Neuronal stem cell (in vitro differentiated cells): Measurements from ENCODE around the gene SMIM23.

Source experiments
- DNase-seq: peaks from one replicate; pipeline ENCODE4 v3.0.0-alpha.2; 2013; ENCODE audit warnings: low spot score
- H2AFZ ChIP-seq: one replicate; pipeline ENCODE4 v1.6.1; 2013; ENCODE audit warnings: mild to moderate bottlenecking, low read length, inconsistent platforms
- H2AK5ac ChIP-seq: 2 replicates; pipeline ENCODE4 v1.6.1; 2013; ENCODE audit warnings: low read depth, mild to moderate bottlenecking, inconsistent platforms, low read length, moderate library complexity, mixed read lengths
- H2BK120ac ChIP-seq: 2 replicates; pipeline ENCODE4 v1.6.1; 2013; ENCODE audit warnings: low read depth, mild to moderate bottlenecking, inconsistent platforms, low read length, moderate library complexity, mixed read lengths
- H2BK12ac ChIP-seq: one replicate; pipeline ENCODE4 v1.6.1; 2013; ENCODE audit warnings: low read length, inconsistent platforms
- H2BK15ac ChIP-seq: 2 replicates; pipeline ENCODE4 v1.6.1; 2013; ENCODE audit warnings: mild to moderate bottlenecking, low read length, inconsistent platforms, mixed read lengths
- H2BK5ac ChIP-seq: one replicate; pipeline ENCODE4 v1.6.1; 2013; ENCODE audit warnings: inconsistent platforms, mild to moderate bottlenecking, low read length, moderate library complexity
- H3K14ac ChIP-seq: one replicate; pipeline ENCODE4 v1.6.1; 2013; ENCODE audit warnings: low read length, inconsistent platforms
- H3K18ac ChIP-seq: 2 replicates; pipeline ENCODE4 v1.6.1; 2013; ENCODE audit warnings: low read length, inconsistent platforms
- H3K23ac ChIP-seq: 2 replicates; pipeline ENCODE4 v1.6.1; 2013; ENCODE audit warnings: low read depth, mild to moderate bottlenecking, mixed read lengths, low read length, inconsistent platforms; ENCODE audit not compliant: poor library complexity
- H3K27ac ChIP-seq: replicated peaks from 3 replicates; pipeline ENCODE4 v1.5.1; 2013; ENCODE audit warnings: low read length, inconsistent platforms
- H3K27me3 ChIP-seq, 3 experiments: 2 replicates each; pipeline ENCODE4 v1.6.1; 2013; ENCODE audit warnings: low read length in 3 of 3, mild to moderate bottlenecking in 2 of 3, inconsistent platforms in 1 of 3, low read depth in 1 of 3, mixed read lengths in 1 of 3, moderate library complexity in 1 of 3; ENCODE audit not compliant: control insufficient read depth in 3 of 3, insufficient read depth in 3 of 3
- H3K36me3 ChIP-seq, 2 donors: replicated peaks in 1 of 2; 2 replicates each; pipeline ENCODE4 v1.6.1; 2013; ENCODE audit warnings: low read length in 2 of 2; ENCODE audit not compliant: control insufficient read depth in 2 of 2, insufficient read depth in 2 of 2
- H3K4ac ChIP-seq: 2 replicates; pipeline ENCODE4 v1.6.1; 2013; ENCODE audit warnings: inconsistent platforms, mild to moderate bottlenecking, low read length, moderate library complexity
- H3K4me1 ChIP-seq, 2 donors: 1 replicate in 1 of 2; 2 replicates in 1 of 2; pipeline ENCODE4 v1.6.1; 2013; ENCODE audit warnings: low read length in 2 of 2, low read depth in 1 of 2; ENCODE audit not compliant: control insufficient read depth in 2 of 2, insufficient read depth in 1 of 2
- H3K4me2 ChIP-seq: one replicate; pipeline ENCODE4 v1.6.1; 2013; ENCODE audit warnings: mild to moderate bottlenecking, low read length, inconsistent platforms; ENCODE audit not compliant: insufficient read depth, poor library complexity, severe bottlenecking
- H3K4me3 ChIP-seq, 2 donors: 2 replicates each; pipeline ENCODE4 v1.5.1; 2013; ENCODE audit warnings: low read length in 2 of 2, mild to moderate bottlenecking in 2 of 2, inconsistent platforms in 1 of 2, moderate library complexity in 1 of 2
- H3K79me1 ChIP-seq: one replicate; pipeline ENCODE4 v1.6.1; 2013; ENCODE audit warnings: low read depth, mild to moderate bottlenecking, inconsistent platforms, low read length, moderate library complexity
- H3K9ac ChIP-seq: one replicate; pipeline ENCODE4 v1.6.1; 2013; ENCODE audit warnings: mild to moderate bottlenecking, low read depth, low read length, inconsistent platforms; ENCODE audit not compliant: poor library complexity
- H3K9me3 ChIP-seq, 2 donors: replicated peaks in 1 of 2; 2 replicates each; pipeline versions ENCODE3 to v1.6.1; 2013; ENCODE audit warnings: low read length in 2 of 2, mild to moderate bottlenecking in 2 of 2, inconsistent platforms in 1 of 2, low read depth in 1 of 2, mixed read lengths in 1 of 2, moderate library complexity in 1 of 2; ENCODE audit not compliant: control insufficient read depth in 2 of 2, insufficient read depth in 1 of 2
- H4K8ac ChIP-seq: one replicate; pipeline ENCODE4 v1.6.1; 2013; ENCODE audit warnings: low read depth, mild to moderate bottlenecking, inconsistent platforms, low read length, moderate library complexity
- H4K91ac ChIP-seq: one replicate; pipeline ENCODE4 v1.6.1; 2013; ENCODE audit warnings: low read length, low read depth, mild to moderate bottlenecking, inconsistent platforms; ENCODE audit not compliant: poor library complexity
- WGBS, 2 donors: extraction: QIAGEN DNeasy Blood & Tissue Kit; methylation state at CpG; one replicate each; pipeline ENCODE4 v1.1.7; 2013; ENCODE audit warnings: missing lambda C conversion rate in 2 of 2, mixed read lengths in 1 of 2; ENCODE audit not compliant: insufficient read length in 2 of 2, insufficient replicate concordance in 1 of 2; ENCODE audit errors: extremely low coverage in 2 of 2; 5-methylcytosine and 5-hydroxymethylcytosine counted together

The SMIM23 gene

DNA sequence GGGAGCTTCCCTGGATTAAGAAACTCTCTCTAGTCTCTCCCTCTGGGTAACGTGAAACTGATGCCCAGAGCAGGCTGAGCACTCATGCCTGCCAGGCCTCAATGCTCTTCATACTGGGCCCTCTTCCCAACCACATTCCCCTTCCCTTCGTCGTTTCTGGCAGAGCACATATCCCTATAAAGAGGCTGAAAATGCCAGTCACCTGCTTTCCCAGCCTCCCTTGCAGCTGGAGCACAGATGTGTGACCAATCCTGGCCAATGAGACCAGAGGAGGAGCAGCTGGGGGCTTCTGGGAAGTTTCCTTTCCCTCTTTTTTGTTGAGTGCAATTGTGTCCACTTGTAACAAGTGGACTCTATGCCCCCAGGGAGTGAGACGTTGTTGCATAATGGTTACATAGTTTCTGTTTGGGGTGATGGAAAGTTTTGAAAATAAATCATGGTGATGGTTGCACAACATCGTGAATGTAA is 30.2 kb upstream of the SMIM23 start:
- H3K9me3 ChIP-seq = no peaks in the 10 kb centered on the region
- WGBS, 2 donors = no CpG with 5 or more reads among the region's 5 CpGs
- H3K79me1 ChIP-seq = no peaks in the 10 kb centered on the region
- H3K14ac ChIP-seq = no peak overlapping the region
- no peak overlapping the region for H3K9ac ChIP-seq
- H3K18ac ChIP-seq = no peak overlapping the region
- no peaks in the 10 kb centered on the region for H3K27me3 ChIP-seq
- H2AFZ ChIP-seq = no peak overlapping the region
- H3K4me1 ChIP-seq = peaks cover 0 to 2% of the 10 kb centered on the region in 2 donors
- H3K4me3 ChIP-seq = no peak overlapping the region
- H2BK12ac ChIP-seq = no peak overlapping the region
- H2AK5ac ChIP-seq = no peak overlapping the region
- no peak overlapping the region for H3K4ac ChIP-seq
- DNase-seq = no peak
- H3K23ac ChIP-seq = no peak overlapping the region
- no peak overlapping the region for H4K8ac ChIP-seq
- H2BK120ac ChIP-seq = no peak overlapping the region
- H2BK15ac ChIP-seq = no peak overlapping the region
- no peaks in the 10 kb centered on the region for H3K36me3 ChIP-seq
- H4K91ac ChIP-seq = no peak overlapping the region
- H3K4me2 ChIP-seq = no peak overlapping the region
- H3K27ac ChIP-seq = no peak overlapping the region
- H2BK5ac ChIP-seq = no peak overlapping the region

DNA sequence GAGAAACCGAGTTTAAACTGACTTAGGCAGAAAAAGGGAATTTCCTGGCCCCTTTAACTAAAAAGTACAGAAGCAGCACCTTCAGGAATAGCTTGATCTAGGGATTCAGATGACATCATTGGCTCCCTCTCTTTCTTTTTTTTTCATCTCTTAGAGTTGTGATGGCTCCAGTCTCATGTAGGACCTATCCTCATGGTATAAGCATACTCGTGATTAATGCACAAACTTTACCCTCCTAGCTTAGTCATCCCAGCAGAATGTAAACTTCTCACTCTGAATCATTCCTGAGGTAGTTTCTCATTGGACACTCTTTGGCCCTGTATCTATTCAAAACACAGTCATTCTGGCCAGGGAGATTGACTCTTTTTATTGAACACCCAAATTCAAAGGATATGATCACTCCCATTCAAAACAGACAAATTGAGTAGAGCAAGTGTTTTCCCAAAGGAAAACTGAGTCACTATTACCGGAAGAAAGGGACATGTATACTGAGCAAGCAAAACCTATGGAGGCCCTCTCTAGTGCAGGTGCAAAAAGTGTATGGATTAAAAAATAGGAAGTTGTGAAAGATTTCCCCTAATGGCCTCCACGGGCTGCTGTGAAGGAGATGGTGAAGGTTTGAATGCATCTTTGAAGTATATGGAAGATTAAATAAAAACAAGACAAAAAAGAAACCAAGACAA is 27.6 kb upstream of the SMIM23 start:
- H3K27me3 ChIP-seq = no peaks in the 10 kb centered on the region
- H2BK12ac ChIP-seq = no peak overlapping the region
- no peaks in the 10 kb centered on the region for H3K79me1 ChIP-seq
- H4K91ac ChIP-seq = no peak overlapping the region
- WGBS, 2 donors = no CpG with 5 or more reads among the region's 4 CpGs
- no peak overlapping the region for H3K4me3 ChIP-seq
- no peak overlapping the region for H3K18ac ChIP-seq
- no peak overlapping the region for H2BK5ac ChIP-seq
- no peaks in the 10 kb centered on the region for H3K36me3 ChIP-seq
- H2AK5ac ChIP-seq = no peak overlapping the region
- DNase-seq = no peak
- no peak overlapping the region for H3K4me2 ChIP-seq
- no peak overlapping the region for H3K14ac ChIP-seq
- no peak overlapping the region for H3K23ac ChIP-seq
- H3K4me1 ChIP-seq = no peaks in the 10 kb centered on the region
- H3K9me3 ChIP-seq = no peaks in the 10 kb centered on the region
- H2BK15ac ChIP-seq = no peak overlapping the region
- H3K9ac ChIP-seq = no peak overlapping the region
- H2AFZ ChIP-seq = no peak overlapping the region
- H2BK120ac ChIP-seq = no peak overlapping the region
- H3K27ac ChIP-seq = no peak overlapping the region
- no peak overlapping the region for H3K4ac ChIP-seq
- H4K8ac ChIP-seq = no peak overlapping the region

DNA sequence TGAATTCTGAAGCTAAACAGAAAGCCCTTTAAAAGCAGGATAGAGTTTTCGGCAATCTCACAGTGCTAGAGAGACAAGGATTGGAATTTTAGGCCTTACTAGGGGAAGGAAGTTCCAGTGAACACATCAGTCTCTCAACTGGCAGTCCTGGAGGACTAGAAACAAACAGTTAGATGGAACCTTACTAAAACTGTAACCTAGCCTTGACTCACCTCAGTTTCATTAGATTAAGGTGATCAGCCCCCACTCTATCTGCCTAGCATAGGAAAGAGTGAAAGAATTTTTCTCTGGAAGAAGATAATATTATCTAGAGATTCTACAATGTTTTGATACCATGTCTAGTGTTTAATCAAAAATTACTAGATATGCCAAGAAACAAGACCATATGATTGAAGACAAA is 25.8 kb upstream of the SMIM23 start:
- H4K91ac ChIP-seq = no peak overlapping the region
- H2BK5ac ChIP-seq = no peak overlapping the region
- no peak overlapping the region for H2BK12ac ChIP-seq
- H3K27ac ChIP-seq = no peak overlapping the region
- no peaks in the 10 kb centered on the region for H3K36me3 ChIP-seq
- H2BK120ac ChIP-seq = no peak overlapping the region
- peaks cover 0 to 4% (median 0%) of the 10 kb centered on the region in 3 experiments for H3K27me3 ChIP-seq
- no peak for DNase-seq
- no peak overlapping the region for H3K4ac ChIP-seq
- no peak overlapping the region for H3K14ac ChIP-seq
- no CpG with 5 or more reads among the region's 1 CpG for WGBS, 2 donors
- H2BK15ac ChIP-seq = no peak overlapping the region
- H3K4me2 ChIP-seq = no peak overlapping the region
- H3K4me3 ChIP-seq = no peak overlapping the region
- H3K18ac ChIP-seq = no peak overlapping the region
- H4K8ac ChIP-seq = no peak overlapping the region
- no peak overlapping the region for H3K9ac ChIP-seq
- no peaks in the 10 kb centered on the region for H3K79me1 ChIP-seq
- H3K4me1 ChIP-seq = no peaks in the 10 kb centered on the region
- no peak overlapping the region for H3K23ac ChIP-seq
- H3K9me3 ChIP-seq = no peaks in the 10 kb centered on the region
- H2AK5ac ChIP-seq = no peak overlapping the region
- H2AFZ ChIP-seq = no peak overlapping the region

DNA sequence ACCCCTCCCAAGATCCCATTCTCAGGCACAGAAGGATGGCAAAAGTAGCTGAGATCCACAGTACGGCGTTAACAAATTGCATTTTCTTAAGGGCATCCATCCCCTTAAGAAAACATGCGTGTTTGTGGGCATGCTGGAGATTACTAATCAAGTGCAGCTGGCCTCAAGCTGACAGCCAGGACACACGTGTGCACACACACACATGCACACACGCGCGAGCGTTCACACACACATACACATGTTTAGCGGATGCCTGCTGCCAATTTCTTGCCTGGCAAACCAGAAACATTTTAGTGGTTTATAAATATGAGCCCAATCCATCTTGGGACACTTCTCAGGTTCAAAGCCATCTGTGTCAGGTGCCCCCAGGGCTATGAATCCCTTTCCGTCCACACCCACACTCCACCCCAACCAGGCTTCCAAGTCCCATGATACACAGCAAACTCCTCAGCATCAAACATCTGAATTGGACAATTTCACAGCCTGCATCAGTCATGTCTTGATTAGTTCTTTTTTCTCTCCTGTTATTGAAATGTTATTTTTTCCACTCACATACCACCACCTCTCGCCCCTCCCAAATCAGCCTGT is 23.5 kb upstream of the SMIM23 start:
- Histone ChIP-seq H2AK5ac (no peak overlapping the region), H2BK15ac (no peak overlapping the region), H2BK5ac (no peak overlapping the region), H3K18ac (no peak overlapping the region), H2BK12ac (no peak overlapping the region), H3K4me3 (no peak overlapping the region), H3K9me3 (no peaks in the 10 kb centered on the region), H3K23ac (no peak overlapping the region), H4K91ac (no peak overlapping the region), H3K36me3 (no peaks in the 10 kb centered on the region), H2BK120ac (no peak overlapping the region), H3K4me2 (no peak overlapping the region), H3K9ac (no peak overlapping the region), H3K27me3 (peaks cover 0 to 4% (median 0%) of the 10 kb centered on the region in 3 experiments), H3K14ac (no peak overlapping the region), H3K79me1 (no peaks in the 10 kb centered on the region), H3K4ac (no peak overlapping the region), H3K4me1 (no peaks in the 10 kb centered on the region), H4K8ac (no peak overlapping the region), H2AFZ (no peak overlapping the region), H3K27ac (no peak overlapping the region)
- DNase-seq = no peak
- no CpG with 5 or more reads among the region's 11 CpGs for WGBS, 2 donors
